ENCODE measurements around the gene MCFD2. TPM values are rescaled to one million over a fixed set of nuclear protein-coding genes. Genes with fewer than 3 reads are reported as not detected.
A peak's percentile ranks its signal among the peaks of the same experiment; 100 is the strongest.

MCFD2 gene
- total RNA-seq, 1 donor from 2014 or later, result 161 TPM

DNA sequence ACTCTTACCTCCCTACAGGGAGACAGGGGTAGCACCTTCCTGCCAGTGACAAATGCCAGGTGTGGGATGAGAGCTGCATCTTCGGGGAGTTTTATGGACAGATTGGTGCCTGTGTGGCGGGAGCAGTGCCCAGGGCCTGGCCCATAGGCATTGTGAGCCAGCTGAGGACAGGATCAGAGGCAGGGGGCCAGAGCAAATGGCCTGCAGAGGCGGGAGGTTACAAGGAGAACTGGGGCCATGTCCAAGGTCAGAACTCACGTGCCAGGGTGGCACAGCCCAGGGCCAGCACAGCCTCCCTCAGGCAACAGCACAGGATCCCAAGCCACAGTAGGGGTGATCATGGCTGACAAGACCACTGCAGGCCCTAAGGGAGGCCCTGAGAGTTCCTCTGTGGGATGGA lies 40.2 kb upstream of the MCFD2 start:
- Mint-ChIP-seq H3K27me3 (ENCODE audit: low read depth, unreplicated experiment) (no peaks in the 10 kb centered on the region), H3K27ac (ENCODE audit: unreplicated experiment) (peak overlapping the region; percentile 97), H3K36me3 (ENCODE audit: low read depth, unreplicated experiment) (peaks cover 26% of the 10 kb centered on the region), H3K4me3 (ENCODE audit: unreplicated experiment) (peak overlapping the region; percentile 40), H3K4me1 (ENCODE audit: low read depth, unreplicated experiment) (peaks cover 16% of the 10 kb centered on the region), H3K9me3 (ENCODE audit: unreplicated experiment) (no peaks in the 10 kb centered on the region)
- H3K4me3 ChIP-seq (ENCODE audit: insufficient read depth, low read depth, low read length), result no peak overlapping the region
- H3K27me3 ChIP-seq (ENCODE audit: insufficient read depth, low read length), result no peaks in the 10 kb centered on the region
- H3K9ac ChIP-seq (ENCODE audit: low read length), result peak overlapping the region; percentile 20
- TF ChIP-seq EZH2 (IDR thresholded peaks at IDR 0.05; ENCODE audit: insufficient read depth, low read length), result no peak
- TF ChIP-seq, protein P1, sequence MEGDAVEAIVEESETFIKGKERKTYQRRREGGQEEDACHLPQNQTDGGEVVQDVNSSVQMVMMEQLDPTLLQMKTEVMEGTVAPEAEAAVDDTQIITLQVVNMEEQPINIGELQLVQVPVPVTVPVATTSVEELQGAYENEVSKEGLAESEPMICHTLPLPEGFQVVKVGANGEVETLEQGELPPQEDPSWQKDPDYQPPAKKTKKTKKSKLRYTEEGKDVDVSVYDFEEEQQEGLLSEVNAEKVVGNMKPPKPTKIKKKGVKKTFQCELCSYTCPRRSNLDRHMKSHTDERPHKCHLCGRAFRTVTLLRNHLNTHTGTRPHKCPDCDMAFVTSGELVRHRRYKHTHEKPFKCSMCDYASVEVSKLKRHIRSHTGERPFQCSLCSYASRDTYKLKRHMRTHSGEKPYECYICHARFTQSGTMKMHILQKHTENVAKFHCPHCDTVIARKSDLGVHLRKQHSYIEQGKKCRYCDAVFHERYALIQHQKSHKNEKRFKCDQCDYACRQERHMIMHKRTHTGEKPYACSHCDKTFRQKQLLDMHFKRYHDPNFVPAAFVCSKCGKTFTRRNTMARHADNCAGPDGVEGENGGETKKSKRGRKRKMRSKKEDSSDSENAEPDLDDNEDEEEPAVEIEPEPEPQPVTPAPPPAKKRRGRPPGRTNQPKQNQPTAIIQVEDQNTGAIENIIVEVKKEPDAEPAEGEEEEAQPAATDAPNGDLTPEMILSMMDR (IDR thresholded peaks at IDR 0.05; ENCODE audit: insufficient read depth, low read depth, low read length), result no peak
- H3K27ac ChIP-seq (ENCODE audit: low read depth, low read length), result peak overlapping the region; percentile 72
- peaks cover 6% of the 10 kb centered on the region for H4K20me1 ChIP-seq (ENCODE audit: insufficient read depth, low read length)
- no peaks in the 10 kb centered on the region for H3K9me3 ChIP-seq (ENCODE audit: insufficient read depth, low read depth, low read length)
- FAIRE-seq, result no peak
- H2AFZ ChIP-seq (ENCODE audit: low read depth, low read length), result no peak overlapping the region
- no peak for DNase-seq (ENCODE audit: low read depth)
- peaks cover 14% of the 10 kb centered on the region for H3K4me1 ChIP-seq (ENCODE audit: insufficient read depth, low read length)
- peaks cover 9% of the 10 kb centered on the region for H3K79me2 ChIP-seq (ENCODE audit: insufficient read depth, low read length)
- H3K36me3 ChIP-seq (ENCODE audit: insufficient read depth, low read length), result peaks cover 42% of the 10 kb centered on the region
- peak overlapping the region; percentile 80 for H3K4me2 ChIP-seq (ENCODE audit: low read length)

DNA sequence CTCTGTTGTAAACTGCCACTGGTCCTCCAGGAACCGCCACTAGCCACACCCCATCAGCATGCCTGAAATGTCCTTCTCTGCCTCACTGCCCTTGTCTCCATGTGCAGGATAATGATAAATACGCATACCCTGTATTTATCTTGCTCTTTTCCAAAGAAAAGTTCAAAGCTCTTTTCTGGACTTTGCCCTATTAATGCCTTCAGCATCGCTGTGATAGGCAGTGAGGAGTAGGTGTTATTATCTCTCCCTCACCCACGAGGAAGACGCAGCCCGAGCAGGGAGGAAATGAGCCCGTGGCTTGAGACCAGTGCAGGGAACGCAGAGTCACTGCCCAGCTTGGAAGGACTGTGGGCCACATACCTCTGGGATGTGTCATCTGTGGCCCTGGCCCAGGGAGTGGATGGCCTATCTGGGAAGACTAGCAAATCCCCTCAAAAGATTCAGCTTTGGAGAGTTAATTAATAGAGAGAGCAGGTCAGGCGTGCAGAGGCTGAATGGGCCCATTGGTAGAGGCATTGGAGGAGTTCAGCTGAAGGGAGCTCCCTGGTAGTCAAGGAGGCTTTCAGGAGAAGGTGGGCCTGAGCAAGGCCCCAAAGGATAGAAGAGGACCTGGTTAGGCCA lies 39.5 kb upstream of the MCFD2 start:
- no peaks in the 10 kb centered on the region for H3K9me3 ChIP-seq (ENCODE audit: insufficient read depth, low read depth, low read length)
- H3K4me1 ChIP-seq (ENCODE audit: insufficient read depth, low read length), result peaks cover 14% of the 10 kb centered on the region
- Mint-ChIP-seq H3K4me1 (ENCODE audit: low read depth, unreplicated experiment) (peaks cover 21% of the 10 kb centered on the region), H3K4me3 (ENCODE audit: unreplicated experiment) (peak overlapping the region; percentile 40), H3K27me3 (ENCODE audit: low read depth, unreplicated experiment) (no peaks in the 10 kb centered on the region), H3K9me3 (ENCODE audit: unreplicated experiment) (no peaks in the 10 kb centered on the region), H3K27ac (ENCODE audit: unreplicated experiment) (peak overlapping the region; percentile 97), H3K36me3 (ENCODE audit: low read depth, unreplicated experiment) (peaks cover 29% of the 10 kb centered on the region)
- FAIRE-seq (peak; percentile 99), DNase-seq (ENCODE audit: low read depth) (peak; percentile 95)
- peaks cover 6% of the 10 kb centered on the region for H4K20me1 ChIP-seq (ENCODE audit: insufficient read depth, low read length)
- H3K36me3 ChIP-seq (ENCODE audit: insufficient read depth, low read length), result peaks cover 42% of the 10 kb centered on the region
- H3K9ac ChIP-seq (ENCODE audit: low read length), result peak overlapping the region; percentile 62
- H3K79me2 ChIP-seq (ENCODE audit: insufficient read depth, low read length), result peaks cover 16% of the 10 kb centered on the region
- no peaks in the 10 kb centered on the region for H3K27me3 ChIP-seq (ENCODE audit: insufficient read depth, low read length)
- no peak overlapping the region for H3K4me3 ChIP-seq (ENCODE audit: insufficient read depth, low read depth, low read length)
- TF ChIP-seq, protein P1 (IDR thresholded peaks at IDR 0.05; ENCODE audit: insufficient read depth, low read depth, low read length), result no peak
- TF ChIP-seq EZH2 (IDR thresholded peaks at IDR 0.05; ENCODE audit: insufficient read depth, low read length), result no peak
- H3K4me2 ChIP-seq (ENCODE audit: low read length), result peak overlapping the region; percentile 80
- peak overlapping the region; percentile 72 for H3K27ac ChIP-seq (ENCODE audit: low read depth, low read length)
- H2AFZ ChIP-seq (ENCODE audit: low read depth, low read length), result peak overlapping the region; percentile 7

DNA sequence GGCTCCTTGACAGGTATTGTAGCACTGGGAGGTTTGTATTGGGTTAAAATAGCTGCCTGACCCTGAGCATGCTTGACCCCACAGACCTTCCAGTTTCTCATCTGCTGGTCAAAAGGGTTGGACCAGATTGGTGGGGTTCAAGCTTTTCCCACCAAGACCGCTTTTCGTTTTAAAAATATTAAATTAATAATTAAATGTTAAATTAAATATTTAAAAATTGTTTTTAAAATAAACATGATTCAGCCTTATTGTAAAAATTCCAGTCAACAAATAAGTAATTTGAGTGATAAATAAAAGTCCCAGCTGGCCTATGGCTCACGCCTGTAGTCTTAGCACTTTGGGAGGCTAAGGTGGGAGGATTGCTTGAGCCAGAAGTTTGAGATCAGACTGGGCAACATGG lies 36.6 kb upstream of the MCFD2 start:
- Histone ChIP-seq H3K36me3 (ENCODE audit: insufficient read depth, low read length) (peaks cover 27% of the 10 kb centered on the region), H3K9ac (ENCODE audit: low read length) (no peak overlapping the region), H3K27ac (ENCODE audit: low read depth, low read length) (no peak overlapping the region), H3K4me3 (ENCODE audit: insufficient read depth, low read depth, low read length) (no peak overlapping the region), H3K79me2 (ENCODE audit: insufficient read depth, low read length) (peaks cover 43% of the 10 kb centered on the region), H3K4me1 (ENCODE audit: insufficient read depth, low read length) (peaks cover 14% of the 10 kb centered on the region), H3K9me3 (ENCODE audit: insufficient read depth, low read depth, low read length) (no peaks in the 10 kb centered on the region), H3K4me2 (ENCODE audit: low read length) (no peak overlapping the region), H2AFZ (ENCODE audit: low read depth, low read length) (no peak overlapping the region), H4K20me1 (ENCODE audit: insufficient read depth, low read length) (peaks cover 23% of the 10 kb centered on the region), H3K27me3 (ENCODE audit: insufficient read depth, low read length) (no peaks in the 10 kb centered on the region)
- peaks cover 22% of the 10 kb centered on the region for H3K36me3 Mint-ChIP-seq (ENCODE audit: low read depth, unreplicated experiment)
- FAIRE-seq, result no peak
- H3K27me3 Mint-ChIP-seq (ENCODE audit: low read depth, unreplicated experiment), result no peaks in the 10 kb centered on the region
- H3K9me3 Mint-ChIP-seq (ENCODE audit: unreplicated experiment), result no peaks in the 10 kb centered on the region
- TF ChIP-seq, protein P1 (IDR thresholded peaks at IDR 0.05; ENCODE audit: insufficient read depth, low read depth, low read length), result no peak
- TF ChIP-seq EZH2 (IDR thresholded peaks at IDR 0.05; ENCODE audit: insufficient read depth, low read length), result no peak
- no peak for DNase-seq (ENCODE audit: low read depth)
- H3K4me3 Mint-ChIP-seq (ENCODE audit: unreplicated experiment), result no peak overlapping the region
- peaks cover 23% of the 10 kb centered on the region for H3K4me1 Mint-ChIP-seq (ENCODE audit: low read depth, unreplicated experiment)
- H3K27ac Mint-ChIP-seq (ENCODE audit: unreplicated experiment), result no peak overlapping the region

Data from astrocyte (in vitro differentiated cells and primary cell).